GM12892 (cell line): ENCODE measurements around the gene JAGN1.

Source experiments
- POLR2AphosphoS5 ChIP-seq: IDR thresholded peaks from 2 replicates; pipeline ENCODE4 v1.6.1; 2011; ENCODE audit warnings: low read depth, low read length, control low read depth
- TAF1 ChIP-seq: IDR thresholded peaks from 2 replicates; pipeline ENCODE4 v1.6.1; 2011; ENCODE audit warnings: low read depth, mild to moderate bottlenecking, control low read depth, low read length, borderline replicate concordance

DNA sequence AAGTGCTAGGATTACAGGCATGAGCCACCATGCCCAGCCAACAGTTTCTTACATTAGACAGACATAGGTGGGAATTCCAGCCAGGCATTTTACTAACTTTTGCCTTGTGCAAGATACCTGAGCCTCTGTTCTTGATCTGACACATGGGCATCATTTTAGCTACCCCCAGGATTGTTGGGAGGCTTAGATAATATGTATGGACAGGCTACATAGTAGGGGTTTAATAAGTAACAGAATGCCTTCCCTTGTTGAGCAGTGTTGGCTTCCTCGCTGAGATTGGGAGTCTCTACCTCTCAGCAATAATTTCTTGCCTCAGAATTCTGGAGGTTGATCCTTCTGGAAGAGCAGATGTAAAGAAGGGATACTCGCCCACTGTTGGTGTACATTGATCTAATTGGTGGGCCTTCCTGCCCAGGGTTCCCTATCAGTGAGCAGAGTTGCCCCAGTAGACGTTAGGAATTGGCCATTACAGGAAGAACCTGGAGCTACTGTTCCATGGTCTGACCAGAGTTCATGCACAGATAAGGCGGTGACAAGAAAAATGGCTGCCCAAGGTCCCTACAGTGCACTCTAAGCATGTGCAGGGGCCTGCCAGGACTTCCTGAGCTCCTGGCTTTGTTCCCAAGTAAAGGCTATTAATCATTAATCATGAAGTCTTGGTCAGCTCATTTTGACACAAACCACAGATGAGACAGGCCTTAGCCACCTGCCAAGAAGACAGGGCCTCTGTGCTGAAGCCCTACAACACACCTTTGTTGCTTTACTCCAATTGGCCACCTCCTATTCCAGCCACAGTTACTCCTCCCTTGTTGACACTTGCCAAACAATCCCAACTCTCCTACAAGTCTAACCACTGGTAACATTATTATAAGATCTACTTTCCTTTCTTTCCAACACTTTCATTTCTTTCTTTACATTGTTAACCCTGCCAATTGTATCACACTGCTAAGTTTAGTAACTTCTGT, 7.3 kb downstream of the JAGN1 start:
- TF ChIP-seq POLR2AphosphoS5 (no peak), TAF1 (no peak)
